Iris pigment epithelial cell (primary cell): Measurements from ENCODE around the gene RGS11.

Experiments used
- DNase-seq: peaks from one replicate; pipeline ENCODE4 v3.0.0-alpha.2; 2011; ENCODE audit warnings: low read depth

The RGS11 gene

GRCh38 chr16:296806-297510 lies 21.2 kb upstream of the RGS11 start:
- no peak for DNase-seq

- DNase-seq = no peak
Observed at GRCh38 chr16:296276-296675, 20.5 kb upstream of the RGS11 start.

GRCh38 chr16:293043-293775 lies 17.5 kb upstream of the RGS11 start:
- DNase-seq = no peak

- no peak for DNase-seq
Observed at GRCh38 chr16:291539-291938, 15.8 kb upstream of the RGS11 start.

GRCh38 chr16:290681-291405 lies 15.1 kb upstream of the RGS11 start:
- DNase-seq = no peak

- no peak for DNase-seq
Observed at GRCh38 chr16:290015-290680, 14.4 kb upstream of the RGS11 start.

- DNase-seq = no peak
Observed at GRCh38 chr16:289395-289997, 13.8 kb upstream of the RGS11 start.

- DNase-seq = no peak
Observed at GRCh38 chr16:287981-288920, 12.5 kb upstream of the RGS11 start.

- DNase-seq = no peak
Observed at GRCh38 chr16:287298-287811, 11.6 kb upstream of the RGS11 start.

GRCh38 chr16:286491-287297 lies 10.9 kb upstream of the RGS11 start:
- DNase-seq = no peak

GRCh38 chr16:285146-286055 lies 9.7 kb upstream of the RGS11 start:
- DNase-seq = no peak

- DNase-seq = no peak
Observed at GRCh38 chr16:284204-285120, 8.7 kb upstream of the RGS11 start.

GRCh38 chr16:283033-283805 lies 7.5 kb upstream of the RGS11 start, which contains the start of gene PDIA2:
PDIA2 (plus strand) TSS chr16:283164; CDS start chr16:283170, 6 bp downstream.
- no peak for DNase-seq

GRCh38 chr16:282491-282890 lies 6.7 kb upstream of the RGS11 start:
- no peak for DNase-seq

- DNase-seq = no peak
Observed at GRCh38 chr16:281660-282255, 6.0 kb upstream of the RGS11 start.

GRCh38 chr16:280991-281659 lies 5.4 kb upstream of the RGS11 start:
- DNase-seq = no peak
